Osteoblast (primary cell): Measurements from ENCODE around the gene SPECC1. TPM values are rescaled to one million over a fixed set of nuclear protein-coding genes. Genes with fewer than 3 reads are reported as not detected.
"Not testable (repeated sequence)": the region's sequence is repeated elsewhere in the genome, so short reads cannot be mapped to it uniquely, and the experiment has no call there.

Experiments used
- DNase-seq: peaks from one replicate; pipeline ENCODE4 v3.0.0; 2011; ENCODE audit warnings: low spot score, mixed read lengths; ENCODE audit not compliant: insufficient read length; ENCODE audit errors: missing footprints
- H2AFZ ChIP-seq: 2 replicates; pipeline ENCODE4 v1.6.0; 2011; ENCODE audit warnings: mild to moderate bottlenecking, low read length
- H3K27ac ChIP-seq: 2 replicates; pipeline ENCODE4 v1.5.1; 2011; ENCODE audit warnings: mild to moderate bottlenecking, low read depth, low read length, moderate library complexity
- H3K27me3 ChIP-seq: 2 replicates; pipeline ENCODE4 v1.6.0; 2012; ENCODE audit warnings: mild to moderate bottlenecking, control low read depth, inconsistent platforms, low read length, moderate library complexity; ENCODE audit not compliant: insufficient read depth
- H3K36me3 ChIP-seq: 2 replicates; pipeline ENCODE4 v1.5.1; 2011; ENCODE audit warnings: mild to moderate bottlenecking, low read length, control low read depth, moderate library complexity; ENCODE audit not compliant: insufficient read depth
- H3K4me1 ChIP-seq: 2 replicates; pipeline ENCODE4 v1.5.1; 2011; ENCODE audit warnings: mild to moderate bottlenecking, low read length, control low read depth, moderate library complexity; ENCODE audit not compliant: insufficient read depth
- H3K4me2 ChIP-seq: 2 replicates; pipeline ENCODE4 v1.6.0; 2011; ENCODE audit warnings: mild to moderate bottlenecking, low read length; ENCODE audit not compliant: insufficient read depth
- H3K4me3 ChIP-seq: fragments of 200-600 bp; sonication (generic); 3 replicates; pipeline ENCODE4 v1.5.1; 2012; ENCODE audit warnings: mild to moderate bottlenecking, low read length, inconsistent platforms; ENCODE audit not compliant: insufficient read depth
- H3K79me2 ChIP-seq: 2 replicates; pipeline ENCODE4 v1.6.0; 2012; ENCODE audit warnings: mild to moderate bottlenecking, low read length, control low read depth, inconsistent platforms; ENCODE audit not compliant: insufficient read depth
- H3K9me3 ChIP-seq: 2 replicates; pipeline ENCODE4 v1.5.1; 2011; ENCODE audit warnings: low read depth, low read length, control low read depth
- H4K20me1 ChIP-seq: 2 replicates; pipeline ENCODE4 v1.6.0; 2012; ENCODE audit warnings: mild to moderate bottlenecking, low read length, control low read depth; ENCODE audit not compliant: insufficient read depth
- CTCF ChIP-seq: IDR thresholded peaks from 2 replicates; pipeline ENCODE4 v1.5.1; 2011; ENCODE audit warnings: mild to moderate bottlenecking, low read depth, low read length, moderate library complexity; ENCODE audit errors: extremely low read depth
- total RNA-seq: library from RNA; depleted of rRNA; stranded (reverse); fragments of >200 nt; gene quantifications from 2 replicates; pipeline ENCODE4 v1.2.3, GENCODE V29; 2012

SPECC1 gene
- total RNA-seq, 1 donor: 155 TPM

GRCh38 chr17:20315821-20316220, 306.7 kb downstream of the SPECC1 start:
- Histone ChIP-seq H3K27me3 (no peaks in the 10 kb centered on the region), H3K4me3 (no peak overlapping the region), H3K36me3 (no peaks in the 10 kb centered on the region), H3K27ac (no peak overlapping the region), H3K4me2 (no peak overlapping the region), H3K9me3 (no peaks in the 10 kb centered on the region), H4K20me1 (no peaks in the 10 kb centered on the region), H2AFZ (no peak overlapping the region), H3K79me2 (no peaks in the 10 kb centered on the region), H3K4me1 (no peaks in the 10 kb centered on the region)
- no peak for DNase-seq
- TF ChIP-seq CTCF: no peak

- Histone ChIP-seq H3K4me3 (peak overlapping the region; percentile 57), H3K4me2 (peak overlapping the region; percentile 58)
- not testable (repeated sequence) for H3K4me1 ChIP-seq, H3K36me3 ChIP-seq, H3K9me3 ChIP-seq, H3K27ac ChIP-seq, H4K20me1 ChIP-seq, H3K79me2 ChIP-seq, H3K27me3 ChIP-seq, H2AFZ ChIP-seq
- peak; percentile 68 for TF ChIP-seq CTCF
- peak; percentile 72 for DNase-seq
These were observed 311.5 kb downstream of the SPECC1 start for GRCh38 chr17:20320535-20321229.

- not testable (repeated sequence) for H3K4me1 ChIP-seq, H3K27me3 ChIP-seq, H3K36me3 ChIP-seq, DNase-seq, H3K79me2 ChIP-seq, H3K27ac ChIP-seq, H4K20me1 ChIP-seq, H3K9me3 ChIP-seq, H3K4me2 ChIP-seq, H3K4me3 ChIP-seq, H2AFZ ChIP-seq
These were observed 312.2 kb downstream of the SPECC1 start for GRCh38 chr17:20321357-20321756.

GRCh38 chr17:20327739-20328138, 318.6 kb downstream of the SPECC1 start:
- not testable (repeated sequence) for H3K27ac ChIP-seq, DNase-seq, H3K4me1 ChIP-seq, H3K27me3 ChIP-seq, H3K9me3 ChIP-seq, H3K79me2 ChIP-seq, H3K4me3 ChIP-seq, H3K4me2 ChIP-seq, H3K36me3 ChIP-seq, H2AFZ ChIP-seq, H4K20me1 ChIP-seq

- H3K4me3 ChIP-seq, H3K4me1 ChIP-seq, H3K27ac ChIP-seq, H3K4me2 ChIP-seq, DNase-seq, H3K79me2 ChIP-seq, H3K9me3 ChIP-seq, H4K20me1 ChIP-seq, H2AFZ ChIP-seq, H3K27me3 ChIP-seq, H3K36me3 ChIP-seq: not testable (repeated sequence)
These were observed 342.2 kb downstream of the SPECC1 start for GRCh38 chr17:20351405-20351804.

GRCh38 chr17:20352567-20352966, 343.4 kb downstream of the SPECC1 start:
- not testable (repeated sequence) for H4K20me1 ChIP-seq

GRCh38 chr17:20363846-20364245, 354.7 kb downstream of the SPECC1 start:
- not testable (repeated sequence) for H3K4me3 ChIP-seq, H3K27me3 ChIP-seq, H3K9me3 ChIP-seq, H2AFZ ChIP-seq, H3K79me2 ChIP-seq, H4K20me1 ChIP-seq, H3K4me2 ChIP-seq, H3K36me3 ChIP-seq, H3K27ac ChIP-seq, H3K4me1 ChIP-seq, DNase-seq

More at GRCh38 chr17:20352567-20352966, 343.4 kb downstream of the SPECC1 start:
- not testable (repeated sequence) for H3K4me1 ChIP-seq, H3K9me3 ChIP-seq, H3K27me3 ChIP-seq, H3K4me2 ChIP-seq, DNase-seq, H3K27ac ChIP-seq, H3K79me2 ChIP-seq, H3K4me3 ChIP-seq, H3K36me3 ChIP-seq, H2AFZ ChIP-seq
